GM12865 (cell line): ENCODE measurements around the gene DNASE1L3.

ENCODE experiments used
- DNase-seq: peaks from one replicate; pipeline ENCODE4 v3.0.0; 2010; ENCODE audit warnings: low read depth
- H3K4me3 ChIP-seq: 2 replicates; pipeline ENCODE4 v1.5.1; 2011; ENCODE audit warnings: mild to moderate bottlenecking, low read depth, low read length, control low read depth
- CTCF ChIP-seq: IDR thresholded peaks from 2 replicates; pipeline ENCODE4 v1.5.1; 2011; ENCODE audit warnings: low read length, control low read depth, low read depth, inconsistent platforms; ENCODE audit not compliant: insufficient read depth; ENCODE audit errors: missing control alignments

DNASE1L3 gene

GRCh38 chr3:58217209-58217811, 6.5 kb upstream of the DNASE1L3 start:
- peak; percentile 82 for DNase-seq
- peak; percentile 83 for TF ChIP-seq CTCF
- no peak overlapping the region for H3K4me3 ChIP-seq

- no peak overlapping the region for H3K4me3 ChIP-seq
- no peak for DNase-seq
- no peak for TF ChIP-seq CTCF
These were observed 5.9 kb upstream of the DNASE1L3 start for GRCh38 chr3:58216496-58217195.

- TF ChIP-seq CTCF = no peak
- DNase-seq = no peak
- H3K4me3 ChIP-seq = no peak overlapping the region
These were observed 4.7 kb upstream of the DNASE1L3 start for GRCh38 chr3:58215317-58216025.

GRCh38 chr3:58214484-58215316, 3.9 kb upstream of the DNASE1L3 start:
- TF ChIP-seq CTCF = peak; percentile 27
- H3K4me3 ChIP-seq = peak overlapping the region; percentile 41
- DNase-seq = peak; percentile 90

- no peak overlapping the region for H3K4me3 ChIP-seq
- TF ChIP-seq CTCF = no peak
- no peak for DNase-seq
These were observed 839 bp downstream of the DNASE1L3 start for GRCh38 chr3:58209933-58210332.

GRCh38 chr3:58207954-58208353, 2.8 kb downstream of the DNASE1L3 start:
- peak; percentile 53 for DNase-seq
- TF ChIP-seq CTCF = no peak
- H3K4me3 ChIP-seq = no peak overlapping the region
